SU-DHL-6 (cell line): ENCODE data around the gene PAX5.

Experiments
- H2AFZ ChIP-seq: fragments of 200-600 bp; sonication (generic); 2 replicates; pipeline ENCODE4 v1.6.1; 2014; ENCODE audit warnings: low read depth, mild to moderate bottlenecking, moderate library complexity, mixed read lengths, antibody characterized with exemption, low read length; ENCODE audit not compliant: severe bottlenecking
- H3F3A ChIP-seq: fragments of 200-600 bp; shearing (Covaris generic); 2 replicates; pipeline ENCODE4 v1.6.0; 2016; ENCODE audit warnings: antibody characterized with exemption, mild to moderate bottlenecking; ENCODE audit not compliant: insufficient read depth
- H3K27ac ChIP-seq: fragments of 200-600 bp; sonication (generic); 2 replicates; pipeline ENCODE4 v1.5.1; 2016; ENCODE audit warnings: low read depth, mild to moderate bottlenecking, low read length, moderate library complexity, mixed read lengths
- H3K27me3 ChIP-seq: fragments of 200-600 bp; sonication (generic), shearing (Covaris generic); 2 replicates; pipeline ENCODE4 v1.6.0; 2014; ENCODE audit warnings: mild to moderate bottlenecking, low read length
- H3K36me3 ChIP-seq: fragments of 200-600 bp; sonication (generic); 2 replicates; pipeline ENCODE4 v1.6.1; 2014; ENCODE audit warnings: mild to moderate bottlenecking, low read length, mixed read lengths
- H3K4me2 ChIP-seq: fragments of 300-600, 200-600 bp; shearing (Covaris generic), sonication (generic); 2 replicates; pipeline ENCODE4 v1.6.0; 2014; ENCODE audit warnings: low read length, low read depth, mild to moderate bottlenecking; ENCODE audit not compliant: poor library complexity, severe bottlenecking
- H3K4me3 ChIP-seq: fragments of 200-600 bp; sonication (generic); 2 replicates; pipeline ENCODE4 v1.5.1; 2014; ENCODE audit warnings: antibody characterized with exemption, low read length, mild to moderate bottlenecking, mixed read lengths; ENCODE audit not compliant: insufficient read depth, poor library complexity, severe bottlenecking
- H3K79me2 ChIP-seq: fragments of 200-600 bp; sonication (generic); 2 replicates; pipeline ENCODE4 v1.6.1; 2014; ENCODE audit warnings: mild to moderate bottlenecking, low read length, moderate library complexity; ENCODE audit not compliant: insufficient read depth
- H3K9ac ChIP-seq: fragments of 200-600 bp; sonication (generic); 2 replicates; pipeline ENCODE4 v1.7.0; 2014; ENCODE audit warnings: mild to moderate bottlenecking, low read length
- H3K9me2 ChIP-seq: fragments of 200-600 bp; sonication (generic); replicated peaks from 2 replicates; pipeline ENCODE4 v1.6.1; 2014; ENCODE audit warnings: low read length; ENCODE audit not compliant: insufficient read depth
- H3K9me3 ChIP-seq: fragments of 200-600 bp; sonication (generic); 2 replicates; pipeline ENCODE4 v1.6.1; 2014; ENCODE audit warnings: low read length, mixed read lengths; ENCODE audit not compliant: insufficient read depth
- H4K20me1 ChIP-seq: fragments of 200-600 bp; sonication (generic); 2 replicates; pipeline ENCODE4 v1.6.1; 2014; ENCODE audit warnings: low read depth, mild to moderate bottlenecking, antibody characterized with exemption, low read length, moderate library complexity, mixed read lengths
- CTCF ChIP-seq: fragments of 200-600 bp; sonication (generic); IDR thresholded peaks from one replicate; pipeline ENCODE4 v1.5.1; 2017; ENCODE audit warnings: antibody characterized with exemption, mild to moderate bottlenecking, low read length, moderate library complexity; ENCODE audit not compliant: insufficient read depth, poor library complexity, severe bottlenecking
- EZH2phosphoT487 ChIP-seq: fragments of 200-600 bp; sonication (generic), shearing (Covaris generic); conservative IDR thresholded peaks from 2 replicates; pipeline ENCODE4 v1.6.1; 2018; ENCODE audit warnings: mild to moderate bottlenecking, antibody characterized with exemption, low read length, moderate library complexity, mixed read lengths

Gene PAX5

GRCh38 chr9:36940500-36940853, 93.6 kb downstream of the PAX5 start:
- 0 out of 2 replicates have a peak, but pooled peaks cover 3% of the 10 kb centered on the region for H3K36me3 ChIP-seq
- no peak overlapping the region for H3K4me3 ChIP-seq
- H3K27ac ChIP-seq, result no peak overlapping the region
- H3F3A ChIP-seq, result no peaks in the 10 kb centered on the region
- TF ChIP-seq CTCF, result no peak
- no peak for TF ChIP-seq EZH2phosphoT487
- no peak overlapping the region for H3K4me2 ChIP-seq
- no peaks in the 10 kb centered on the region; the same call in 1 of the 2 replicates for H3K79me2 ChIP-seq
- no peaks in the 10 kb centered on the region; the same call in 1 of the 2 replicates for H4K20me1 ChIP-seq
- no peak overlapping the region for H3K9ac ChIP-seq
- H3K9me2 ChIP-seq, result no peaks in the 10 kb centered on the region
- no peaks in the 10 kb centered on the region for H3K9me3 ChIP-seq
- no peak overlapping the region for H2AFZ ChIP-seq
- no peaks in the 10 kb centered on the region for H3K27me3 ChIP-seq

DNA sequence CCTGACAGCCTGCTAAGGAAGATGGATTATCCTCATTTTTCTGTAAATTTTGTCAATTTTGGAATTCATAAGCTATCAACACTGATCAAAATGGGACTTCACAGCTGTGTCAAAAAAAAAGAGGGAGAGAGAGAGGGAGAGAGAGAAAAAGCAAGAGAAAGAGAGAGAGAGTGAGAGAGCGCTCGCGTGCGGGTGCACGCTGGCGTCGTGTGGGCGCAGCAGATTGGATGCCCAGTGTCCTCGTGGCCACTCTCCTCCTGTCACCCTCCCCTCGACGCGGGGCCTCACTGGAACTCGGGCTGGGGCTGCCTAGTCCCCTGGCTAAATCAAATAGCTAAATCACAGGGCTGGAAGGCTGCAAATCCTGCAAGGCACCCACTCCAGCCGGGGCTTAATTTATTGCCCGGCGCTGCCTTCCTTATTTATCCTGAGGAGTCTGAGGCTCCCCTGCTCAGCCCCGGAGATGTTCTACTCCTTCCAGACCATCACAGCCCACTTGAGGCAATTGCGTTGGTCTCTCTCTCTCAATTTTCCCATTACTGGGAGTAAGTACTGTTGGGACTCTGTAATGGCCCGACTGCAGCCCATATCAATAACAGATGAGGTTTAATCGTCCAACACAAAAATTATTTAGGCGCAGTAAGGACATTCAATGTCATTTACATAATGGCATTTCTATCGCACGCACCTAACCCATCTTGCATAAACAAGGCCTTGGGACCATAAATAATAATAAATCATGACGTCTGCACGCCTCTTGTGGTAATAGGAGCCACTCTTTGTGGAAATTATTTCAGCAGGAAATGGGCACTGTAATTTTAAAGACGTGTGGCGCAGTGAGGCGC, 94.2 kb downstream of the PAX5 start:
- Histone ChIP-seq H3K79me2 (no peaks in the 10 kb centered on the region; the same call in 1 of the 2 replicates), H3F3A (no peaks in the 10 kb centered on the region), H3K4me3 (no peak overlapping the region), H3K9me2 (no peaks in the 10 kb centered on the region), H3K27ac (no peak overlapping the region), H4K20me1 (no peaks in the 10 kb centered on the region; the same call in 1 of the 2 replicates), H2AFZ (no peak overlapping the region), H3K9ac (no peak overlapping the region), H3K4me2 (no peak overlapping the region), H3K9me3 (no peaks in the 10 kb centered on the region), H3K27me3 (no peaks in the 10 kb centered on the region), H3K36me3 (0 out of 2 replicates have a peak, but pooled peaks cover 3% of the 10 kb centered on the region)
- TF ChIP-seq CTCF, result no peak
- no peak for TF ChIP-seq EZH2phosphoT487

DNA sequence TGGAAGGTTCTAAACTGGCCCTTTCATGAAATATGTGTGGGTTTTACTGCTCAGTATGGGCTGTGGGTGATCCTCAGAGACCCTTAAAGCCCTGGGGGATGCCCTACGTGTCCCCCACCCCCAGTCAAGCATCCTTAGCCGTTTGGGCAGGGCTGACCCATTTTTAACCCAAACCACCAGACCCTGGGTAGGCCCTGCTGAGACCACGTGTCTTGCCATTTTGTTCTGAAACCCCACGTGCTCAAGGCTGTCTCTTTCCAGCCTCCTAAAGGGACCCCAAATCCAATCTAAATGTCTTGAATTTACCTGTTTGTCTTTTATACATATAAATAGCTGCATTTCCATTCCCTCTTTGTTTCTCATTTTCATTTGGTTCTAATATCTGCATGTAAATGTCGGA, 94.9 kb downstream of the PAX5 start:
- H3K4me3 ChIP-seq, result no peak overlapping the region
- no peaks in the 10 kb centered on the region; the same call in 1 of the 2 replicates for H4K20me1 ChIP-seq
- H3K4me2 ChIP-seq, result no peak overlapping the region
- TF ChIP-seq CTCF (no peak), EZH2phosphoT487 (no peak)
- no peak overlapping the region for H3K9ac ChIP-seq
- no peaks in the 10 kb centered on the region; the same call in 1 of the 2 replicates for H3K79me2 ChIP-seq
- no peaks in the 10 kb centered on the region for H3F3A ChIP-seq
- H2AFZ ChIP-seq, result no peak overlapping the region
- H3K36me3 ChIP-seq, result 0 out of 2 replicates have a peak, but pooled peaks cover 8% of the 10 kb centered on the region
- H3K9me2 ChIP-seq, result no peaks in the 10 kb centered on the region
- H3K27ac ChIP-seq, result no peak overlapping the region
- no peaks in the 10 kb centered on the region for H3K27me3 ChIP-seq
- H3K9me3 ChIP-seq, result no peaks in the 10 kb centered on the region
